Adrenal gland (tissue), 12 donors: ENCODE measurements around the gene HHLA2. TPM values are rescaled to one million over a fixed set of nuclear protein-coding genes. Genes with fewer than 3 reads are reported as not detected.

Source experiments
- DNase-seq, 7 donors: peaks; one replicate each; pipeline ENCODE4 v3.0.0-alpha.2; 2019 to 2020
- H3K27ac ChIP-seq, 5 donors: fragments of 200-600 bp; sonication (generic) in 4 of 5; 1 replicate in 3 of 5; 2 replicates in 2 of 5; pipeline versions ENCODE4 v1.5.1 to v1.8.0; 2016 to 2020; ENCODE audit warnings: mild to moderate bottlenecking in 1 of 5
- H3K27me3 ChIP-seq: fragments of 200-600 bp; 2 replicates; pipeline ENCODE4 v1.8.0; 2021
- H3K36me3 ChIP-seq, 2 donors: fragments of 200-600 bp; replicated peaks in 1 of 2; 1 replicate in 1 of 2; 2 replicates in 1 of 2; pipeline versions ENCODE4 v1.5.1 to v1.8.0; 2018 to 2022
- H3K4me1 ChIP-seq, 2 donors: fragments of 200-600 bp; replicated peaks in 1 of 2; 1 replicate in 1 of 2; 2 replicates in 1 of 2; pipeline versions ENCODE4 v1.5.1 to v1.8.0; 2018 to 2021
- H3K4me3 ChIP-seq, 4 donors: fragments of 200-600 bp; sonication (generic) in 3 of 4; one replicate each; pipeline ENCODE4 v1.5.1; 2016 to 2018
- H3K9me3 ChIP-seq, 3 donors: fragments of 200-600 bp; sonication (generic) in 1 of 3; replicated peaks in 1 of 3; 1 replicate in 2 of 3; 2 replicates in 1 of 3; pipeline versions ENCODE4 v1.5.1 to v1.8.0; 2016 to 2021
- POLR2A ChIP-seq, 2 donors: fragments of 450-650 bp; IDR thresholded peaks; one replicate each; pipeline ENCODE4 v1.6.1; 2017; ENCODE audit warnings: antibody characterized with exemption in 2 of 2, mild to moderate bottlenecking in 2 of 2, moderate library complexity in 1 of 2
- WGBS, 4 donors: extraction: QIAGEN DNeasy Blood & Tissue Kit in 2 of 4; methylation state at CpG; one replicate each; pipeline versions ENCODE4 v1.1.5 to v1.1.7; 2013 to 2017; 5-methylcytosine and 5-hydroxymethylcytosine counted together
- intact Hi-C, 2 donors: fragments of 100-400 bp; cut with DNase I; formaldehyde crosslinking; loops; one replicate each; pipeline versions ENCODE4 v1.14.1 to v1.15.0; 2022 to 2023
- polyA plus RNA-seq, 3 donors: library from polyadenylated mRNA; stranded (reverse); fragments of 200-250 nt in 2 of 3; fragments of 350-450 nt in 1 of 3; fragmentation: Illumina TruSeq in 1 of 3; extraction: RNeasy Lipid Tissue Mini Kit (QIAGEN cat#74804) in 1 of 3; gene quantifications; one replicate each; pipeline ENCODE4 v1.2.3, GENCODE V29; 2013 to 2014
- total RNA-seq, 9 donors: library from RNA; depleted of rRNA in 4 of 9; stranded (reverse); fragments of >200 nt in 4 of 9; fragments of 120-200 nt in 1 of 9; fragmentation: NEBNext Ultra II Directional in 1 of 9; extraction: Animal tissue kit (Norgen Biotek cat#: 25700) in 1 of 9; gene quantifications; one replicate each; pipeline versions ENCODE4 v1.1.0 to v1.2.4, GENCODE V29; 2013 to 2023
- TF ChIP-seq, protein P1 (sequence below), 6 experiments: fragments of 450-650 bp in 4 of 6; fragments of 200-600 bp in 2 of 6; sonication (generic) in 1 of 6; IDR thresholded peaks; 1 replicate in 5 of 6; 2 replicates in 1 of 6; pipeline versions ENCODE4 v1.5.1 to v1.8.0; 2016 to 2021; ENCODE audit warnings: antibody characterized with exemption in 6 of 6, mild to moderate bottlenecking in 2 of 6, moderate library complexity in 1 of 6
- donor health status: healthy with polysubstance abuse.
- donor health status: Bipolar disorder and iron deficiency.
- donor health status: DM: yes; HTN: yes; CAD: no.
- donor health status: DM: no; HTN: no; CAD: no.
- donor health status: DM: no; HTN: no; CAD: no.
- donor health status: DM: yes; HTN: yes; CAD: no.

HHLA2 gene
- total and polyA plus RNA-seq, 12 donors: 0.03 to 0.06 TPM; not detected in 10

GRCh38 chr3:108311797-108312196 is 15.4 kb downstream of the HHLA2 start:
- no peak overlapping the region for H3K27ac ChIP-seq
- H3K27me3 ChIP-seq: no peaks in the 10 kb centered on the region
- H3K36me3 ChIP-seq: no peaks in the 10 kb centered on the region
- TF ChIP-seq, protein P1, sequence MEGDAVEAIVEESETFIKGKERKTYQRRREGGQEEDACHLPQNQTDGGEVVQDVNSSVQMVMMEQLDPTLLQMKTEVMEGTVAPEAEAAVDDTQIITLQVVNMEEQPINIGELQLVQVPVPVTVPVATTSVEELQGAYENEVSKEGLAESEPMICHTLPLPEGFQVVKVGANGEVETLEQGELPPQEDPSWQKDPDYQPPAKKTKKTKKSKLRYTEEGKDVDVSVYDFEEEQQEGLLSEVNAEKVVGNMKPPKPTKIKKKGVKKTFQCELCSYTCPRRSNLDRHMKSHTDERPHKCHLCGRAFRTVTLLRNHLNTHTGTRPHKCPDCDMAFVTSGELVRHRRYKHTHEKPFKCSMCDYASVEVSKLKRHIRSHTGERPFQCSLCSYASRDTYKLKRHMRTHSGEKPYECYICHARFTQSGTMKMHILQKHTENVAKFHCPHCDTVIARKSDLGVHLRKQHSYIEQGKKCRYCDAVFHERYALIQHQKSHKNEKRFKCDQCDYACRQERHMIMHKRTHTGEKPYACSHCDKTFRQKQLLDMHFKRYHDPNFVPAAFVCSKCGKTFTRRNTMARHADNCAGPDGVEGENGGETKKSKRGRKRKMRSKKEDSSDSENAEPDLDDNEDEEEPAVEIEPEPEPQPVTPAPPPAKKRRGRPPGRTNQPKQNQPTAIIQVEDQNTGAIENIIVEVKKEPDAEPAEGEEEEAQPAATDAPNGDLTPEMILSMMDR (IDR thresholded peaks at IDR 0.05): no peak
- no peak for TF ChIP-seq POLR2A (IDR thresholded peaks at IDR 0.05)
- intact Hi-C loops: loop anchor here in 1 of 2 donors (2.0 kb wide), 1 partner anchor 51 kb away; no protein-coding TSS in a partner anchor
- H3K9me3 ChIP-seq: no peaks in the 10 kb centered on the region
- H3K4me1 ChIP-seq: no peaks in the 10 kb centered on the region
- WGBS, 4 donors: 33 to 53% (median 44%) methylated on average over 5 of the region's 5 CpGs
- H3K4me3 ChIP-seq: no peak overlapping the region
- DNase-seq: no peak

DNA sequence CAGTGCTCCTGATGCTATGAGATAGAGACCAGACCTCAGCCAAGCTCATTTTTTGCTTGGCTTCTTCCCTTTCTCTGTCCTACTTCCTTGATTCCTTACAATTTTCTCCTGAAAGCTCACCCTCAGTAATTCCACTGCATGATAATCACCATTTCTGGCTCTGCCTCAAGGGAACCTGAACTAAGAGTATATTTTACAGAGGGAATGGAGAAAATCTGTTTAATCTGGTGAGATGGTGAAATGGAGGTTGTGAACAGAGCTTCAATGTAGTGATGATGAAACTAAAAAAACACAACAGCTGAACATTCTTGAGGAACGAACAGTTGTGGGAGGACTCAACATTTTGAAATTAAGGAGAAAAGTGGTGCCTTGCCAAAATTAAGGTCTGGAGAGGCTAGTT is 16.3 kb downstream of the HHLA2 start:
- Histone ChIP-seq H3K27me3 (no peaks in the 10 kb centered on the region), H3K27ac (no peak overlapping the region), H3K4me3 (no peak overlapping the region), H3K36me3 (no peaks in the 10 kb centered on the region), H3K4me1 (no peaks in the 10 kb centered on the region), H3K9me3 (no peaks in the 10 kb centered on the region)
- TF ChIP-seq, protein P1 (IDR thresholded peaks at IDR 0.05): no peak
- WGBS, 4 donors: 61 to 80% (median 68%) methylated on average over 1 of the region's 1 CpG
- intact Hi-C loops: no loop called here
- no peak for DNase-seq

DNA sequence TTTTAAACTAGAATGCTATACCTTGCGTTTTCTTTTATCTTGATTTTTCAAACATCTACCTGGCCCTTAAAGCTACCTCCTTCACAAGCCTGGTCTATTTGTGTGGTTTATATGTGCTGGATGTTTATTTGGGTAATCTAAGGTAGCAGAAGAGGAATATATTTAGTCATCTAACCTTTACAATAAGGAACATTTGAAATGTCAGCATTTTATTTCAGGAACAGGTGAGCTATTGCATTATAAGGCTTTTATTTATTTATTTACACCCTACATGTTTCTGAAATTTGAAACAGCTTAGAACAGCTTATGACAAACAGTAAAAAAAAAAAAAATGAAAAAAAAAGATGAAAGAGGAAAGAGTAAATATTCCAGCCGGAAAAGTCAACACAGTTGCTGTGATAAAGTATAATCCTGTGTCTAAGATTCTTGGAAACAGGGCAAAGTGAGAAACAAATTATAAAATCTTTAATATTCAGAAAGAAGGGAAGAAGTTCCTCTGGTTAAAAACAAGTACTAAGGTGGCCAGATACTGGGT is 19.5 kb downstream of the HHLA2 start:
- WGBS, 4 donors: 80 to 91% (median 86%) methylated on average over 2 of the region's 2 CpGs
- TF ChIP-seq, protein P1 (IDR thresholded peaks at IDR 0.05): no peak
- TF ChIP-seq POLR2A (IDR thresholded peaks at IDR 0.05): no peak
- H3K27ac ChIP-seq: no peak overlapping the region
- H3K4me3 ChIP-seq: no peak overlapping the region
- DNase-seq: no peak
- no peaks in the 10 kb centered on the region for H3K27me3 ChIP-seq
- no peaks in the 10 kb centered on the region for H3K36me3 ChIP-seq
- intact Hi-C loops: no loop called here
- H3K9me3 ChIP-seq: no peaks in the 10 kb centered on the region
- H3K4me1 ChIP-seq: no peaks in the 10 kb centered on the region

- 74 to 78% (median 76%) methylated on average over 6 of the region's 6 CpGs for WGBS, 4 donors
- H3K9me3 ChIP-seq: no peaks in the 10 kb centered on the region
- intact Hi-C loops: no loop called here
Measured at GRCh38 chr3:108319428-108320082, 23.2 kb downstream of the HHLA2 start.

More at GRCh38 chr3:108319428-108320082, 23.2 kb downstream of the HHLA2 start:
- H3K4me3 ChIP-seq: no peak overlapping the region
- no peak for TF ChIP-seq POLR2A (IDR thresholded peaks at IDR 0.05)
- TF ChIP-seq, protein P1 (IDR thresholded peaks at IDR 0.05): no peak
- no peaks in the 10 kb centered on the region for H3K36me3 ChIP-seq
- H3K27ac ChIP-seq: no peak overlapping the region
- no peaks in the 10 kb centered on the region for H3K4me1 ChIP-seq
- DNase-seq: no peak
- H3K27me3 ChIP-seq: peaks cover 5% of the 10 kb centered on the region
